HG03095 (cell line): Measurements from ENCODE around the gene CXCL11.
"Not testable (repeated sequence)": the region's sequence is repeated elsewhere in the genome, so short reads cannot be mapped to it uniquely, and the experiment has no call there.

ENCODE experiments used
- ATAC-seq: cut with Tn5 transposase; IDR thresholded peaks from one replicate; pipeline ENCODE4 v1.9.1; 2021; ENCODE audit warnings: moderate library complexity; ENCODE audit not compliant: unreplicated experiment

CXCL11 gene

DNA sequence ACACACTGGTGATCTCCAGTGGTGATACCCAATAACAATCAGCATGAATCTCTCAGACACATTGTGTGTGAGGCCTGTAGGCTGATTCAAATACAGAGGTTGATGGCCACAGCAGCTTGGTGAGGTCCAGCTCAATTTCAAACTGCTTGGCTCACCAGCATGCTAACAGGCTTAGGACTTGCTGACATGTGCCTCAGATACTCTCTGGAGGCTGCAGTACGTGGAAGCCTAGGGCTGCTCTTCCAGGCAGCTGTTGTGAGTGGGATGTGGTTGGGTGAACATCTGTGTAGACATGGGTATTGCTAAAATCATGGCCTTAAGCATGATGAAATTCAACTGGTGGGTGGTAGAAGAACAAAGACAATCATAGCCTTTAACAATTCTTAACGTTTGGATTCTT lies 32.8 kb downstream of the CXCL11 start:
- ATAC-seq, result no peak

DNA sequence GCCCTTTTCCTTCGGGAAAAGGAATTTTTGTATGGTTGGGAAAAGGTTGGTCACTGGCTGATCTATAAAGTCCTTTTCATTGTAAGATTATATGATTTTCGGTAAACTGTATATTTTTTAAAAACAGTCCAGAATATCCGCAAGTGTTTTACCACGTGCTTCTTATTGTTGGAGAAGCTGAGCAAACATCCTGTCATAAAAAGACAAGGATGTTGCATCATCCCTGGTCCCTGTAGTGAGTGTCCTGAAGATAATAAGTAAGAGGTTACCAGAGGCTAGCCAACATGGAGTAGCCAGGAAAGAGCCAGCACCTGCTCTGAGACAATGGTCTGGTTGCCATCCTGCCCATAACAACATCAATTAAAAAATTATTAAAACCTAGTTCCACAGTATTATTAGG lies 33.7 kb downstream of the CXCL11 start:
- no peak for ATAC-seq

DNA sequence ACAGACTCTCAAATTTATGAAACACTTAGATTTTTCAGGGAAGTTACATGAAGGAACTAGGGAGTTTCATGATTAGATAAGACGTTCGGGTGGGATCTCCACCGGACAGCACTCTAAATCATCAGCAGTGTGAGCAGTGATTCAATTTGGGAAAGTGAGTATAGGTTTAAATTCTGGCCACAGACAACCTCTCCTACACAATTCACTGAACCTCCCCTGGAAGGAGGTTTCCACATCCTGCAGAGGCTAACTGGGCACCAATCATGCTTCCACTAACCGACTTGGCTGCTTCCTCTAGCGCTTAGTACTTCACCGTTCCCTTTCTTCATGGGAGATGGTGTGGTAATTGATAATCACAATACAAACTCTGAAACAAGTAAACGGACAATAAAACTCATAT lies 34.2 kb downstream of the CXCL11 start:
- ATAC-seq, result no peak

DNA sequence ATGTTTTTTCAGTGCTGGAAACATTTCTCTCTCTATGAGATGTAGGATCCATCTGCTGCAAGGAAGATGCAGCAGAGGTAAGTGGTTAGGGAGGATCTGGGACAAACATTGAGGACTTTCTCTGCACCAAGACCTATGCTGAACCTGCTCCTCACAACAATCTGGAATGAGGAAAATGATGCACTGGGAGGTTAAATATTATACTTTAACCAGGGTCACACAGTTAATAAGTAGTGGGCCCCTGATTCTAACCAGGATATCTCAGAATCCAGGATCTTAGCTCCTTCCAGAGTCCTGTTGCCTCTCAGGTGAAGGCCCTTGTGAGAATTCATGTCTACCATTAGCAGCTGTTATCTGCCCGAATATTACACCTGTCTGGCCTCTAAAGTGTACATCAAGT lies 35.6 kb downstream of the CXCL11 start:
- no peak for ATAC-seq

DNA sequence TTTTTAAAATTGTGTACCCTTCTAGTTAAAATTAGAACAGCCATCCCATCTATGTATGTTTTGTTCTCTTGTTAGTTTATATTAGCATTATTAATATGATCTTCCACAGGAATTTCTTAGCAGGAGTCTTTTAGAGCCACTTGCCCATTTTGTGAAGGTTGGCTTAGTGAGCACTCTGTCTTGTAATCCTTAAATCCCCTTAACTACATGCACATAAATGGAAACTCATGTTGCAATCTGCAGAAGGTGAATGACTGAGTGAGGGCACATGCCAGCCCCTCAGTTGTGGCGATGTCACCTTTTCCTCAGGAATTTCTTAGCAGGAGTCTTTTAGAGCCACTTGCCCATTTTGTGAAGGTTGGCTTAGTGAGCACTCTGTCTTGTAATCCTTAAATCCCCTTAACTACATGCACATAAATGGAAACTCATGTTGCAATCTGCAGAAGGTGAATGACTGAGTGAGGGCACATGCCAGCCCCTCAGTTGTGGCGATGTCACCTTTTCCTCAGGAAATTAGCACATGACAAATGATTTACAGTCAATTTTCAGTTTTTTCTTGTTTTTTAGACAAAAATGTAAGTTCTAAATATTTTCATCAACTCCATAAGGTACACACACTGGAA lies 37.2 kb downstream of the CXCL11 start:
- not testable (repeated sequence) for ATAC-seq

DNA sequence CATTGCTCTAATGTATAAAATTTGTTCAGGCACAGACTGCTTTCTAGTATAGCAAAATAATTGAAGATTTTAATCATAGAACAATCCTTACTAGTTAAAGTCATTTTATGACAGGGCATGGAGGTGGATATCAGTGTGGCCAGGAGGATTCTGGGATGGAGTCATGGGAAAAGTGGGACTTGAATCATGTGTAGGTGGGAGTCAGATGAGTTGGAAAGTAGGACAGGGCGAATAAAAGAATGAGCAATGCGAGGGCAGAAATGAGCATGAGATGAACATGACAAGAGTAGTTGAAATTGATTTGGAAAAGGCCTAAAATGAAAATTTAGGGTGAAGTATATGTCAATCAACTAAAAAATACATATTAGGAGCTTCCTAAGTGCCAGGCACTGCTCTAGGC lies 37.9 kb downstream of the CXCL11 start:
- no peak for ATAC-seq

DNA sequence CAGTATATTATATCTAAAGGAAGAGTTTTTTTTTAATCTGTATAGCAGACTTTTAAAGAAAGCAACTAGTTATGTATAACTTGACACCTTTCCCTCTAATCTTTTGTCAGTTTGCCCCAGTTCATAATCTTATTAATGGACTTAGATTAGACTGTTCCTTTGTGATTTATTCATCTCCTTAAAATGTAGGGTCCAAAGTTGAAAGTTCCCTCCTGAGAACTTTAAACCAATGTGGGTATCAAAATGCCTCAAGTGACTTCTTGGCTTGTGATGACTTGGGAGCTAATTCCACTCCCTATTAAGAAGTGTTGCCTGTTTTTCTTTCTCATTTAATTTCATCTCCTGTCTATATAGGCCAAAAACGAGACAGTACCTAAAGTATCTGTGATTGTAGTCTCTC lies 38.8 kb downstream of the CXCL11 start:
- ATAC-seq, result no peak

DNA sequence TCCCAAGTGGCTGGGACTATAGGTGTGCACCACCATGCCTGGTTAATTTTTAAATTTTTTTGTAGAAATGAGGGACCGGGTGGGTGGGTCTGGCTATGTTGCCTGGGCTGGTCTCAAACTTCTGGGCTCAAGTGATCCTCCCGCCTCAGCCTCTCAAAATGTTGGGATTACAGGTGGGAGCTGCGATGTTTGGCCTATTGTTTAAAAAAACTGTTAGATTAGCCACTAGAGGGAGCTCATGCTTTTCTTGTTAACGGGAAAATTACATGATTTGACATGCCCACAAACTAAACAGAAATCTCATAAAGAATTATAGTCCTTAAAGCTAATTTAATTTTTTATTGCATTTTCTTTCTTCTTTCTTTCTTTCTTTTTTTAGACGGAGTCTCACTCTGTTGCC lies 40.1 kb downstream of the CXCL11 start:
- no peak for ATAC-seq

DNA sequence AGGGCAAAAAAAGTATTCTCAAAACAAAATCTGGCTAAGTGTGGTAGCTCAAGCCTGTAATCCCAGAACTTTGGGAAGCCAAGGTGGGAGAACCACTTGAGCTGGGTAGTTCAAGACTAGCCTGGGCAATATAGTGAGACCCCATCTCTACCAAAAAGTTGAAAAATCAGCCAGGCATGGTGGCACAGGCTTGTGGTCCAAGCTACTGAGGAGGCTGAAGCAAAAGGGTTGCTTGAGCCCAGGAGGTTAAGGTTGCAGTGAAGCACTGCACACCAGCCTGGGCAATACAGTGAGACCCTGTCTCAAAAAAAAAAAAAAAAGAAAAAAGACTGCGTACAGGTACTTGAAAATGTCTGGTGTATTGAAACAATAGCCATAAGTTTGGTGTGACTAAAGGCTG lies 43.4 kb downstream of the CXCL11 start:
- no peak for ATAC-seq

DNA sequence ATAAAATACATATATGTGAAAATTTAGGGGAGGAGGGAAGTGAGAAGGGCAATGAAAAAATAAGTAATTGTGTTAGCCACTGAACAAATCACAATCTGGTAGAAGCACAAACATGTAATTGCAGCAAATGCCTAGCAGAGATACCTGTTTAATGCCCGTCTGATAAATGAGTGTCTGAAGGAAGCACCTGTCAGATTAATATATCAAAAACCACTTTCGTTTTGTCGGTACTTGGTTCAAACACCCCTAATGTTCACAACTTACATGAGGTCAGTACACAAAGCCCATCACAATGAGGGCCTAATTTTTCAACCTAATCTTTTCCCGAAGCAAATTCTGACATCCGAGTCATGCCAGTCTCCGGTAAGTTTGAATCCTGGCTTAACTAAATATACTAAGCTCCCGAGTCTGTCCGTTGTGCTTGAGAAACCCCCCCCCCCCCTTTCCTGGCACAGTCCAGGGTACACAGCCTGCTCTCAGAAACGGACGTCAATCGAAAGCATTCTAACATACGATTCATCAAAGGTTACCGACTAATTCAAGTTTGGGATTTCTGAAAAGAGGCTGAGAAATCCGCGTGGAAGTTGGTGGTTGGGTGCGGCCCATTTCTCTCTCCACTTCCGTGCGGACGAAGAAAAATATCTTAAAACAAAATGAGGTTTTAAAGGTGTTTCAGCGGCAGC lies 45.9 kb downstream of the CXCL11 start:
- ATAC-seq, result no peak

DNA sequence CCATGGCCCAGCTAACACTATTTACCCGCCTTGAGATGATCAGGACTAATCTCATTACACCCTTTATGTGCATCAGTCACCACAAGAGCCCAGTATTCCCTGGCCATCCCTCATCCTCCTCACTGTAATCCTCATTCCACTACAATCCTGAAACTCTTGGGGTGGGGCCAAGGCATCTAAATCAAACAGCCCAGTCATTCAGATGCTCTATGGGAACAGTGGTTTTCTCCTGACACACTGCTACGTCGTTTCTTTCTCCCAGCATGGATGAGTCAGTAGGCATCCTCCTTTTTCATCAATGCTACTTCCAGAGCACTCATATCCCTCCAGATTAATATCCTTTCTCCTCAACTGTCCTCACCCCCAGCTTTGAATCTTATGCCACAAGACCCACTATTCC lies 50.8 kb downstream of the CXCL11 start:
- ATAC-seq, result no peak
